CD4-positive, alpha-beta T cell treated with Interferon alpha-2 for 1 hour (primary cell): ENCODE measurements around the gene CDKAL1.
"Not testable (repeated sequence)": the region's sequence is repeated elsewhere in the genome, so short reads cannot be mapped to it uniquely, and the experiment has no call there.

Source experiments
- DNase-seq, 2 donors: peaks; one replicate each; pipeline ENCODE4 v3.0.0-alpha.2; 2020 to 2022

CDKAL1 gene

GRCh38 chr6:20534295-20535262 lies at the start of gene CDKAL1:
CDKAL1 (plus strand) TSS chr6:20534457; CDS start chr6:20546351, 11,894 bp downstream.
- DNase-seq = peak; percentile 90 to 94

- no peak for DNase-seq
These were observed 47.6 kb upstream of the CDKAL1 start for GRCh38 chr6:20486641-20487040.

DNA sequence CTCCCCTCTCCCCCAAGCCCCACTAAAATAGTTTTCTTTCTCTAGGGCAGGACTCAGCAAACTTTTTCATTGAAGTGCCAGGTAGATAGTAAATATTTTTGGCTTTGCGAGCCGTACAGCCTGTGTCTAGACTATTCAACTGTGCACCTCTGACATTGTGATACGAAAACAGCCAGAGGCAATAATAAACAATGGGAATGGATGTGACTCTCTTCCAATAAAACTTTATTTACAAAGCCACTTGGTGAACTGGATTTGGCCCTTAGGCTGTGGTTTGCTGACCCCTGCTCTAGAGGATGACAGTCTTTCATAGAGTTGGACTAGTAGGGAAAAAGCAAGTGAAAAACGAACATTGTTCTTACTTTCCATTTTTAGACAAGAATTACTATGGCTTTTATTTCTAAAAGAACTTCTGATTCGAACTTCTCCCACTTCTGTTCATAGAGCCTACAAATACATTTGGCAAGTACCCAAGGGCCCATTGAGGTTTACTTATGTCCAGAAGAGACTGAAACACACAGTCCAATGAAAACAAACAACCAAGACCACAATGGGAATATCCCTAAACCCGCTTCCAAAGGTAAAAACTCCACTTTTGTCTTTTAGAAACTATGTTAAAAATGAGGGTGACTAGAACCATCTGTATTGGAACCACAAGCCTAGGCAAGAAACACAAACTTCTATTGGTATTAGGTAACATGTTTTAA lies 46.4 kb upstream of the CDKAL1 start:
- DNase-seq = no peak

- no peak for DNase-seq
These were observed 43.7 kb upstream of the CDKAL1 start for GRCh38 chr6:20490591-20490990.

- no peak for DNase-seq
These were observed 42.2 kb upstream of the CDKAL1 start for GRCh38 chr6:20492099-20492498.

- no peak for DNase-seq
These were observed 36.8 kb upstream of the CDKAL1 start for GRCh38 chr6:20497216-20498040.

- DNase-seq = no peak
These were observed 36.2 kb upstream of the CDKAL1 start for GRCh38 chr6:20498041-20498385.

DNA sequence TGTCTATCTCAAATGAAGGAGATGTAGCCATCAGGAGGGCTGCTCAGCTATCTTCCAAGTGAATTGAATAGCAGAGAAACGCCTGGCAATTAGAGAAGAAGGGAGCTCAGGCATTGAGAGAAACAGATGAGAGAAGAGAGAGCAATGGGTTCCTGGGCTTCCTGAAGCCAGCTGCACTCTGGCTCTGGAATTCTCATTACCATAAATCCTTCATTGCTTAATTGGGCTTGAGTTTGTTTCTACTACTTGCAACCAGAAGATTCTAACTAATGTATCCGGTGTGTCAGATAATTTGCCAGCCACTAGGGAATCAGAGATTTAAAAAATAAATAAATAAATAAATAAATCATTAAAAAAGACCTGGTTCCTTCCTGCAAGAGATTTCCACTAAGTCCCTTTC lies 25.0 kb upstream of the CDKAL1 start:
- no peak for DNase-seq

- no peak for DNase-seq
These were observed 22.4 kb upstream of the CDKAL1 start for GRCh38 chr6:20511852-20512251.

DNA sequence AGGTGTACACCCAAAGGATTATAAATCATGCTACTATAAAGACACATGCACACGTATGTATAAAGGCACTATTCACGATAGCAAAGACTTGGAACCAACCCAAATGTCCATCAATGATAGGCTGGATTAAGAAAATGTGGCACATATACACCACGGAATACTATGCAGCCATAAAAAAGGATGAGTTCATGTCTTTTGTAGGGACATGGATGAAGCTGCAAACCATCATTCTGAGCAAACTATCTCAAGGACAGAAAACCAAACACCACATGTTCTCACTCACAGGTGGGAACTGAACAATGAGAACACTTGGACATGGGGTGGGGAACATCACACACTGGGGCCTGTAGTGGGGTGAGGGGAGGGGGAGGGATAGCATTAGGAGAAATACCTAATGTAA lies 9.0 kb upstream of the CDKAL1 start:
- DNase-seq = not testable (repeated sequence)

DNA sequence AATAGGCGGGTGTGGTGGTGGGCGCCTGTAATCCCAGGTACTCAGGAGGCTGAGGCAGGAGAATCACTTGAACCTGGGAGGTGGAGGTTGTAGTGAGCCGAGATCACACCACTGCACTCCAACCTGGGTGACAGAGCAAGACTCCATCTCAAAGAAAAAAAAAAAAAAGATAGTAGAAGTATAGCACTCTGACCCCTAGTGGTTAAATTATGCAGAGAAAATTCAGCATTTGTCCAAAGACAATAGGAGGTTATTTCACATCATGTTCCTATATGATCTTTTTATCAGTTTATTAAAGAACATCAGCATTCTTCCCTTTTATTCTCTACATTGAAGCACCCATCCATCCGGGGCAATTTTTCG lies 5.2 kb upstream of the CDKAL1 start:
- peak in 1 of 2 donors; percentile 67 for DNase-seq

DNA sequence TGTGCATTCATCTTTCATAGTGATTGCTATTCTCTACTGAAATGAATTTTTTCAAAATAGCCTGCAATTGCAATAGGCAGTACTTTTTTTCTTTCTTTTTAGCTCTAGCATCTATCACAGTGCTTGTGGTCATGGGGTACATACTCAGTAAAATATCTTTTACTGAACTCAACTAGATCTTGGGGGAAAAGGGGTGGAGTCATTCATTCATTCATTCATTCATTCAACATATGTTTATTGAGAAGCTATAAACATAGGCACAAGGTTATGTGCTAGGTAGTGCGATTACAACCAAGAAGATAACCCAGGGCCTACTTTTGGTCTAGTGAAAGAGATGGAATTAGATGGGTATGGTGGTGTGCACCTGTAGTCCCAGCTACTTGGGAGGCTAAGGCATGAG lies 1.4 kb upstream of the CDKAL1 start:
- DNase-seq = no peak

DNA sequence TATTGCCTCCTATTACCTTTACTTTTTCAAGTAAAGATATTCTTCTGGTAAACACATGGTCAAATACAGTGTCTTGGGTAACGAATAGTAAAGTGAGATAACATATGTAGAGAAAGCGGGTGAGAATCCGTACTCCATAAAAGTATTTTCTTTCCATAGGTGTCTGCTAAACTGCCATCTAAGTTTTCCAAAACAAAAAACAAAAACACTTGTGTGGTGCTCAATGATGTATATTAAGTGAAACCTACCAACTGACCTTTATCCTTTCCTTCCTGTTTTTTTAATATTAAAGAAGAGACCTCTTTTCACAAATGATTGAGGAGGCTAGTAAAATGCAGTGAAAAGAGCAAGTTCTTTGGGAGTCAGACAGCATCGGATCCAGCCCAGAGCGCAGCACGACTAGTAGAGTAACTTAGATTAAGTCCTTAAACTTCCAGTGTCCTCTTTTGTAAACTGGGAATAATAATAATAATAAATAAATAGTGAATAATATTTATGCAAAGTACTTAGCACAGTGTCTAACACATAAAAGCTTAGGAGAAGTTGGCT lies 437 bp upstream of the CDKAL1 start:
- DNase-seq = no peak

- DNase-seq = no peak
These were observed 3.9 kb downstream of the CDKAL1 start for GRCh38 chr6:20538131-20538662.

GRCh38 chr6:20538907-20539306 lies 4.7 kb downstream of the CDKAL1 start:
- DNase-seq = no peak

- DNase-seq = no peak
These were observed 5.1 kb downstream of the CDKAL1 start for GRCh38 chr6:20539387-20539786.

DNA sequence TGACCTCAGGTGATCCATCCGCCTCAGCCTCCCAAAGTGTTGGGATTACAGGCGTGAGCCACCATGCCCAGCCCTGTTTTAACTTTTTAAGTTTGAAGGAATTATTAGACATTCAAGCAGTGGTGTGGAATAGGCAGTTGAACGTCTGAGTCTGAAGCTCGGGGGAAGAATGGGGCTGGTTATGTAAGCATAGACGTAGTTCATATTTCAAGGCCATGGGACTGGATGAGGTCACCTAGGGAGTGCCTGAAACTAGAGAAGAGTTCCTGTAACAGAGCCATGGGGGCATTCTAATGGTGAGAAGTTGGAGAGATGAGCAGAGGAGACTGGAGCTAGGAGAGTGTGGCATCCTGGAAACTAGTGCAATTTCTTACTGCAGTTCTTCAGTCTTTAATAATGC lies 6.4 kb downstream of the CDKAL1 start:
- no peak for DNase-seq

- DNase-seq = no peak
These were observed 7.1 kb downstream of the CDKAL1 start for GRCh38 chr6:20541382-20541781.

- DNase-seq = no peak
These were observed 8.8 kb downstream of the CDKAL1 start for GRCh38 chr6:20542927-20543602.

- no peak for DNase-seq
These were observed 14.0 kb downstream of the CDKAL1 start for GRCh38 chr6:20548264-20548663.

- not testable (repeated sequence) for DNase-seq
These were observed 15.1 kb downstream of the CDKAL1 start for GRCh38 chr6:20549398-20549797.

GRCh38 chr6:20554326-20554725 lies 20.1 kb downstream of the CDKAL1 start:
- no peak for DNase-seq
